T-cell (primary cell): ENCODE data around the gene CDH7. TPM values are rescaled to one million over a fixed set of nuclear protein-coding genes. Genes with fewer than 3 reads are reported as not detected.

Experiments used
- ATAC-seq, 4 experiments: fragments of 200-7000 bp in 3 of 4; fragments of 150-1000 bp in 1 of 4; cut with Tn5 transposase; replicated peaks in 1 of 4; 1 replicate in 3 of 4; 2 replicates in 1 of 4; pipeline ENCODE4 v1.10.0; 2021; ENCODE audit warnings: moderate library complexity in 3 of 4, mild to moderate bottlenecking in 2 of 4, moderate number of reproducible peaks in 1 of 4
- CTCF ChIA-PET, 2 donors: fragments of 300-600 bp; sonication (Branson Sonifier 250); formaldehyde crosslinking; loops; one replicate each; lab custom pipeline; 2022; ENCODE audit warnings: antibody characterized with exemption in 2 of 2; lab: Charles Lee
- POLR2A ChIA-PET, 2 donors: fragments of 300-600 bp; sonication (Branson Sonifier 250); formaldehyde crosslinking; loops; one replicate each; lab custom pipeline; 2022; ENCODE audit warnings: antibody characterized with exemption in 2 of 2; lab: Charles Lee
- DNase-seq, 35 experiments: peaks; one replicate each; pipeline versions ENCODE4 v3.0.0 to v3.0.0-alpha.2; 2013 to 2023
- H3K27ac ChIP-seq: one replicate; pipeline ENCODE4 v1.5.1; 2013; ENCODE audit warnings: low read length
- H3K27me3 ChIP-seq, 2 experiments: replicated peaks in 1 of 2; 1 replicate in 1 of 2; 2 replicates in 1 of 2; pipeline versions ENCODE4 v1.6.1 to v1.7.0; 2013; ENCODE audit warnings: low read length in 1 of 2, mixed read lengths in 1 of 2; ENCODE audit not compliant: control insufficient read depth in 2 of 2, insufficient read depth in 2 of 2; ENCODE audit errors: extremely low read depth in 1 of 2
- H3K36me3 ChIP-seq, 2 donors: 1 replicate in 1 of 2; 2 replicates in 1 of 2; pipeline versions ENCODE4 v1.6.1 to v1.7.0; 2013; ENCODE audit warnings: low read length in 1 of 2; ENCODE audit not compliant: control insufficient read depth in 2 of 2, insufficient read depth in 1 of 2; ENCODE audit errors: extremely low read depth in 1 of 2
- H3K4me1 ChIP-seq, 2 experiments: 1 replicate in 1 of 2; 2 replicates in 1 of 2; pipeline versions ENCODE4 v1.6.1 to v1.7.0; 2013; ENCODE audit warnings: low read length in 2 of 2, mixed read lengths in 1 of 2; ENCODE audit not compliant: insufficient read depth in 2 of 2, control insufficient read depth in 1 of 2; ENCODE audit errors: extremely low read depth in 1 of 2
- H3K4me3 ChIP-seq, 2 donors: 1 replicate in 1 of 2; 2 replicates in 1 of 2; pipeline versions ENCODE4 v1.5.1 to v1.7.0; 2013; ENCODE audit warnings: mild to moderate bottlenecking in 2 of 2, low read length in 1 of 2, moderate library complexity in 1 of 2; ENCODE audit not compliant: control insufficient read depth in 1 of 2; ENCODE audit errors: extremely low read depth in 1 of 2
- H3K9me3 ChIP-seq: 2 replicates; pipeline ENCODE4 v1.7.0; 2013
- H3K27ac Mint-ChIP-seq, 2 donors: one replicate each; pipeline ENCODE4 v1.8.0; 2020 to 2021; ENCODE audit warnings: mild to moderate bottlenecking in 2 of 2, mixed read lengths in 2 of 2
- H3K27me3 Mint-ChIP-seq, 2 donors: one replicate each; pipeline ENCODE4 v1.8.0; 2021 to 2022; ENCODE audit warnings: mixed read lengths in 2 of 2
- H3K36me3 Mint-ChIP-seq: one replicate; pipeline ENCODE4 v1.8.0; 2021; ENCODE audit warnings: mixed read lengths
- H3K4me1 Mint-ChIP-seq, 3 donors: one replicate each; pipeline ENCODE4 v1.8.0; 2020 to 2022; ENCODE audit warnings: mixed read lengths in 3 of 3, mild to moderate bottlenecking in 1 of 3
- H3K4me3 Mint-ChIP-seq, 3 donors: one replicate each; pipeline ENCODE4 v1.8.0; 2020 to 2022; ENCODE audit warnings: mild to moderate bottlenecking in 3 of 3, mixed read lengths in 3 of 3, moderate library complexity in 3 of 3
- H3K9me3 Mint-ChIP-seq, 3 donors: one replicate each; pipeline ENCODE4 v1.8.0; 2020 to 2022; ENCODE audit warnings: mixed read lengths in 3 of 3
- WGBS: methylation state at CpG from one replicate; pipeline ENCODE4 v1.1.5; 2013; ENCODE audit warnings: missing lambda C conversion rate; ENCODE audit not compliant: insufficient coverage; 5-methylcytosine and 5-hydroxymethylcytosine counted together
- total RNA-seq, 35 experiments: library from RNA in 6 of 35; stranded (reverse) in 6 of 35; fragments of 120-200 nt in 1 of 35; gene quantifications; one replicate each; pipeline versions ENCODE4 v1.2.1 to v1.2.4 and lab custom pipeline; 2013 to 2026

Gene CDH7
- total RNA-seq, 5 donors from 2014 or later (not counting 1 experiment from before 2014, with no cell fraction given), result not detected

DNA sequence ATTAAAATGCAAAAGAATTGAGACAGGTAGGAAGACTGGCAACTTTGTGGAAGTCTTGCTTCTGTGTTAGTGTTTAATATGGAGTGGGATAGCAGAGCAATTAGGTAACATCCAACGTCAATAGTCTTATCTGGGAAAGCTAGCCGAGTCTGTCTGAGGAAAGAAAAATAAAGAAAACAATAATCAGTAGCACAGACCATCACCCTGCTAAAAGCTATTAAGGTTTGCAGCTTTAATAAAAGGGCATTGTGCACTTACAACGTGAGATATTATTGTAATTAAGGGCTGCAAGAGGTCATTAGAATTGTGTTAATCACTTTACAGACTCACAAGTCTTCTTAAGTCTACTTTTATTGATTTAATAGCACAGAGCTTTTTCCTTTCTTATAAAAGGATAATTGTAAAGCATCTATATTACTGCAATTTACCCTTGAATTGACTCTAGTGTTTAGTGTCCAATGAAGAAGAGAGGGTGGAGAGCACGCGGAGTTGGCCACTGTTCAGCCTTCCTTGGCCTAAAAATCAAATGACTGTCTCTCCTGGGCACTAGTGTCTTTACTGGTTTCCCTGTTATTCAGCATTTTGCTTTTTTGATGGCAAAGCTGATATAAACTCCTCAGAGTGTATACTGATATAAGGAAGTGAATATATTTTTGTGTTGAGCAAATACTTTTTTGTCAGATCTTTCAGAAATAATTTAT is 2.0 kb downstream of the CDH7 start:
- H3K4me1 ChIP-seq, result no peaks in the 10 kb centered on the region
- no peaks in the 10 kb centered on the region for H3K9me3 ChIP-seq
- CTCF ChIA-PET, result interaction anchor here in 1 of 2 donors (0.6 kb wide), 1 partner anchor 397 kb away, joined by 3 read pairs; no protein-coding TSS in a partner anchor
- POLR2A ChIA-PET, result no interaction called here
- H3K27ac Mint-ChIP-seq, result no peak overlapping the region
- no peak overlapping the region for H3K4me3 Mint-ChIP-seq
- no peak overlapping the region for H3K4me3 ChIP-seq
- H3K36me3 Mint-ChIP-seq, result no peaks in the 10 kb centered on the region
- no peaks in the 10 kb centered on the region for H3K36me3 ChIP-seq
- H3K27ac ChIP-seq, result no peak overlapping the region
- peaks cover 5 to 9% (median 7%) of the 10 kb centered on the region in 3 donors for H3K9me3 Mint-ChIP-seq
- ATAC-seq, result no peak
- DNase-seq, result no peak
- 90% methylated on average over 2 of the region's 5 CpGs for WGBS
- H3K27me3 ChIP-seq, result peaks cover 7% of the 10 kb centered on the region in 2 experiments
- no peaks in the 10 kb centered on the region for H3K4me1 Mint-ChIP-seq
- peaks cover 13 to 19% of the 10 kb centered on the region in 2 donors for H3K27me3 Mint-ChIP-seq

DNA sequence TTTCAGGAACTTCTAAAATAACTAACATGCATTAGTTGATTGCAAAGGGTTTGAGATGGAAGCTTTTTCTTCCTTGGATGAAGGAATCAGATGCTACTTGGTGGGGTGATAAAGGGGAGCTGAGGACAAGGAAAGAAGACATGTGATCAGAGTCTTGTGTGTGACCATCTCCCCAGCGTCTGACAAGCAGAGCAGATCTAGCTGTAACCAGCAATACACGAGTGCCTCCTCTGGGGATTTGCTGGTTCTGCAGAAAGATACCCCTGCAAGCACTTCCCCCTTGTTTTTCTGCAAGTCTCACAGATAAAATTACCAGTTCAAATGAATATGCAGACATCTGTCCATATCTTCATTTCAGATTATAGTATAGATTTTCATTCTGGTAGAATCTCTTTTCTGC is 2.7 kb downstream of the CDH7 start:
- no peaks in the 10 kb centered on the region for H3K9me3 ChIP-seq
- H3K4me1 Mint-ChIP-seq, result no peaks in the 10 kb centered on the region
- H3K36me3 ChIP-seq, result no peaks in the 10 kb centered on the region
- 0% methylated on average over 1 of the region's 2 CpGs for WGBS
- no peaks in the 10 kb centered on the region for H3K4me1 ChIP-seq
- peaks cover 5 to 9% (median 7%) of the 10 kb centered on the region in 3 donors for H3K9me3 Mint-ChIP-seq
- H3K27me3 Mint-ChIP-seq, result peaks cover 13 to 19% of the 10 kb centered on the region in 2 donors
- POLR2A ChIA-PET, result no interaction called here
- H3K27me3 ChIP-seq, result peaks cover 7% of the 10 kb centered on the region in 2 experiments
- ATAC-seq (no peak), DNase-seq (no peak)
- CTCF ChIA-PET, result interaction anchor here in 1 of 2 donors (0.5 kb wide), 1 partner anchor 1733 kb away, joined by 3 read pairs; no protein-coding TSS in a partner anchor
- no peak overlapping the region for H3K4me3 ChIP-seq
- no peaks in the 10 kb centered on the region for H3K36me3 Mint-ChIP-seq
- H3K27ac Mint-ChIP-seq, result no peak overlapping the region
- no peak overlapping the region for H3K4me3 Mint-ChIP-seq
- no peak overlapping the region for H3K27ac ChIP-seq

DNA sequence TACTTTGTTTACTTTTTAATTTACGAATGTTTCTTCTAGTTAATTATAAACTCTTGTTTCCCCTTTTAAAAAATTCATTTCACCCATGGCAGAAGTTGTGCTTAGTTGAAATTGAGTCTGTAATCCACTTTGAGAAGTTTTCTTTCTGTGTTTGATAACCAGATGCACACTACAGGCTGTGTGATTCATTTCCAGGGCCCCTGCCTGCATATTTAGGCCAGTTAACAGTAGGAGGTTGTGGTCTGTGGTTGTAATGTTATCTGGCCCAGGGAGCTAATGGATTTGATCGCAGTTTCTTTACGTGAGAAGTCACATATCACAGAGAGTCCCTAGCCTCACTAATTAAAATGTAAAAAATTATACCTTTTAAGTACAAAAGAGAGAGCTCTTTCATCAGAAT is 3.3 kb downstream of the CDH7 start:
- no peak overlapping the region for H3K27ac ChIP-seq
- H3K27ac Mint-ChIP-seq, result no peak overlapping the region
- no peak overlapping the region for H3K4me3 Mint-ChIP-seq
- no peaks in the 10 kb centered on the region for H3K36me3 Mint-ChIP-seq
- H3K4me1 Mint-ChIP-seq, result no peaks in the 10 kb centered on the region
- H3K9me3 Mint-ChIP-seq, result peaks cover 2 to 9% (median 5%) of the 10 kb centered on the region in 3 donors
- no peaks in the 10 kb centered on the region for H3K4me1 ChIP-seq
- ChIA-PET CTCF (no interaction called here), POLR2A (no interaction called here)
- peaks cover 13 to 14% of the 10 kb centered on the region in 2 donors for H3K27me3 Mint-ChIP-seq
- DNase-seq (no peak), ATAC-seq (no peak)
- H3K9me3 ChIP-seq, result no peaks in the 10 kb centered on the region
- H3K36me3 ChIP-seq, result no peaks in the 10 kb centered on the region
- no CpG with 5 or more reads among the region's 3 CpGs for WGBS
- H3K4me3 ChIP-seq, result no peak overlapping the region
- peaks cover 7% of the 10 kb centered on the region in 2 experiments for H3K27me3 ChIP-seq

DNA sequence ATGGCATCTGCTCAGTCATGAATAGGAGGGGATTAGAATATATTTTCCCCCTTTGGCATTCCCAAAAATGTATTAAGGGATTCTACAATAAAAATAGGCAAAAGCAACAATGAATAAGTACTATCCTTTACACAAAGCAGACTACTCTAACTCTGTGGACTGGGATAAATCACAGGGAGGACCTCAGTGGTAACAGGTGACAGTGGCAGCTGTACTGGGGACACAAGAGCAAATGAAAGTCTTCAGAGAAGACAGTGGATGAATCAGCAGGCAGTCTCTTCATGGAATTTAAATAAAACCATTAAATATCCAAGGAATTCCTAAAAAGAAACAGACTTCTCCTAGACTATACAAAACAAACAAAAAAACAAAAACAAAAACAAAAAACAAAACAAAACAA is 4.8 kb downstream of the CDH7 start:
- Histone ChIP-seq H3K36me3 (no peaks in the 10 kb centered on the region), H3K27ac (no peak overlapping the region), H3K27me3 (peaks cover 7% of the 10 kb centered on the region in 2 experiments), H3K9me3 (no peaks in the 10 kb centered on the region), H3K4me3 (no peak overlapping the region), H3K4me1 (no peaks in the 10 kb centered on the region)
- CTCF ChIA-PET, result no interaction called here
- Mint-ChIP-seq H3K4me3 (no peak overlapping the region), H3K9me3 (peaks cover 3 to 9% (median 5%) of the 10 kb centered on the region in 3 donors), H3K27me3 (peaks cover 4 to 7% of the 10 kb centered on the region in 2 donors), H3K36me3 (no peaks in the 10 kb centered on the region), H3K4me1 (no peaks in the 10 kb centered on the region), H3K27ac (no peak overlapping the region)
- no peak for ATAC-seq
- POLR2A ChIA-PET, result no interaction called here
- no peak for DNase-seq

DNA sequence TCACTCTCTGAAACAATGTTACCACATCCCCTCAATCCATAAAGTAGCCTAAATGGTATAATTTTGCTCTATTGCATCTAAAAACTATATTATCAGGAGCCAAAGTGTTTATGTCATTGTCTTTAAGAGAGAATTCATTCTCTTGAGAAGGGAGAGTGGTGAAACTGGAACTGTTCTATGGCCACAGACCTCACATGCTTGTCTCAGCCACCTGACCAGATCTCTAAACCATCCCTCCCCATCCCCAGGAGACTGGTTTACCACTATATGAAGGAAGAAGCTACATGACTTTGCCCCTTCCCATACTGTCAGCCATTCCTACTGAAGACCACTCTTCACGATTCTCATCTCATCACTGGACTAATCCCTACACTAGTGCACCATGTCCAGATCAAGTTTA is 9.6 kb downstream of the CDH7 start:
- no peak for DNase-seq
- POLR2A ChIA-PET, result no interaction called here
- Mint-ChIP-seq H3K4me3 (no peak overlapping the region), H3K27ac (no peak overlapping the region), H3K9me3 (peaks cover 2 to 12% (median 4%) of the 10 kb centered on the region in 3 donors), H3K36me3 (no peaks in the 10 kb centered on the region), H3K27me3 (no peaks in the 10 kb centered on the region), H3K4me1 (no peaks in the 10 kb centered on the region)
- CTCF ChIA-PET, result no interaction called here
- H3K27me3 ChIP-seq, result no peaks in the 10 kb centered on the region
- no peaks in the 10 kb centered on the region for H3K36me3 ChIP-seq
- 47% methylated on average over 1 of the region's 1 CpG for WGBS
- H3K9me3 ChIP-seq, result no peaks in the 10 kb centered on the region
- no peak overlapping the region for H3K27ac ChIP-seq
- no peak overlapping the region for H3K4me3 ChIP-seq
- no peaks in the 10 kb centered on the region for H3K4me1 ChIP-seq
- no peak for ATAC-seq

DNA sequence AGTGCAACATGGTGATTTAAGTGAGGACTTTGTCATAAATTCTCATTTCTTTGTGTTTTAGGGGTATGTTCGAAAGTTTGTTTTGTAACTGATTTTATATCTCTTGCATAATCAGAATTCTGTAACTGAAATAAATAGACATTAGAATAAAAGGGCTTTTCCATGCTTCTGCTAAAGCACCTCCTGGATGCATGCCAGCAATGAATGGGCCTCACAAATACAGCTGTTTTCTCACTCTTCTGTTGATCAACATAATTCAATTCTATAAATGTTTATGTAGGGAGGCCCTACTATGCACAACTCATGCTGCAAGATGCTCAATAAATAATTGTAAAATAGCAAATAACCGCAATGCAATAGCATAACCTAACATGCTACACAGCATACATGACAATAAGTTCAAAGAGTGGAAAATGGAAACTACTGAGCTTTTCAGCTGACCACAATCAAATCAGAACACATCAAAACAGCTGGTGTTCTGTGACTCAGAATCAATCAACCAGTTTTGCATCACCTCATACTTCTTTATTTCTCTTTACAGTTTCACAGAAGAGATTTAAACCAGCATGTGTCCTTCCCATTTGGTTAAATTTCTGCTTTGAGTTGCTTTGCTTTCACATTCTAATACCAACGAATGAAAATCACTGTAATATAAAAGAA is 11.0 kb downstream of the CDH7 start:
- H3K27me3 ChIP-seq, result no peaks in the 10 kb centered on the region
- POLR2A ChIA-PET, result no interaction called here
- ATAC-seq (no peak), DNase-seq (no peak)
- Mint-ChIP-seq H3K4me3 (no peak overlapping the region), H3K9me3 (peaks cover 0 to 10% (median 4%) of the 10 kb centered on the region in 3 donors), H3K27ac (no peak overlapping the region), H3K27me3 (no peaks in the 10 kb centered on the region), H3K36me3 (no peaks in the 10 kb centered on the region), H3K4me1 (no peaks in the 10 kb centered on the region)
- no CpG with 5 or more reads among the region's 3 CpGs for WGBS
- no peaks in the 10 kb centered on the region for H3K4me1 ChIP-seq
- H3K36me3 ChIP-seq, result no peaks in the 10 kb centered on the region
- no peaks in the 10 kb centered on the region for H3K9me3 ChIP-seq
- no peak overlapping the region for H3K4me3 ChIP-seq
- H3K27ac ChIP-seq, result no peak overlapping the region
- CTCF ChIA-PET, result no interaction called here
